HG03575 (cell line): ENCODE results near the gene EYA3.
"Not testable (repeated sequence)": the region's sequence is repeated elsewhere in the genome, so short reads cannot be mapped to it uniquely, and the experiment has no call there.

Source experiments
- ATAC-seq: cut with Tn5 transposase; IDR thresholded peaks from one replicate; pipeline ENCODE4 v1.9.1; 2021; ENCODE audit not compliant: unreplicated experiment, insufficient number of reproducible peaks, low FRiP score; ENCODE audit errors: extremely low read depth

EYA3 gene

GRCh38 chr1:28039341-28039740, 49.1 kb downstream of the EYA3 start:
- no peak for ATAC-seq

GRCh38 chr1:28037946-28038345, 50.5 kb downstream of the EYA3 start:
- no peak for ATAC-seq

- ATAC-seq = no peak
Measured at GRCh38 chr1:28037206-28037605, 51.2 kb downstream of the EYA3 start.

- no peak for ATAC-seq
Measured at GRCh38 chr1:28036431-28036830, 52.0 kb downstream of the EYA3 start.

- ATAC-seq = no peak
Measured at GRCh38 chr1:28035420-28035819, 53.0 kb downstream of the EYA3 start.

GRCh38 chr1:28032281-28032680, 56.1 kb downstream of the EYA3 start:
- no peak for ATAC-seq

- ATAC-seq = no peak
Measured at GRCh38 chr1:28031173-28031572, 57.2 kb downstream of the EYA3 start.

- no peak for ATAC-seq
Measured at GRCh38 chr1:28028873-28029654, 59.3 kb downstream of the EYA3 start.

GRCh38 chr1:28027660-28028059, 60.8 kb downstream of the EYA3 start:
- ATAC-seq = no peak

GRCh38 chr1:28027238-28027637, 61.2 kb downstream of the EYA3 start:
- no peak for ATAC-seq

GRCh38 chr1:28026329-28026728, 62.1 kb downstream of the EYA3 start:
- no peak for ATAC-seq

- ATAC-seq = no peak
Measured at GRCh38 chr1:28021064-28021463, 67.3 kb downstream of the EYA3 start.

- ATAC-seq = no peak
Measured at GRCh38 chr1:28010969-28011368, 77.4 kb downstream of the EYA3 start.

- not testable (repeated sequence) for ATAC-seq
Measured at GRCh38 chr1:28003117-28003516, 85.3 kb downstream of the EYA3 start.

GRCh38 chr1:28002600-28002999, 85.8 kb downstream of the EYA3 start:
- ATAC-seq = no peak

- no peak for ATAC-seq
Measured at GRCh38 chr1:27999055-27999454, 89.4 kb downstream of the EYA3 start.

- ATAC-seq = not testable (repeated sequence)
Measured at GRCh38 chr1:27994526-27994925, 93.9 kb downstream of the EYA3 start.

GRCh38 chr1:27994060-27994459, 94.3 kb downstream of the EYA3 start:
- ATAC-seq = no peak

GRCh38 chr1:27993241-27993640, 95.2 kb downstream of the EYA3 start:
- ATAC-seq = no peak

- ATAC-seq = no peak
Measured at GRCh38 chr1:27992276-27992675, 96.1 kb downstream of the EYA3 start.

- ATAC-seq = no peak
Measured at GRCh38 chr1:27990920-27991537, 97.4 kb downstream of the EYA3 start.
